HG02759 (cell line): ENCODE results near the gene MEP1A.
"Not testable (repeated sequence)": the region's sequence is repeated elsewhere in the genome, so short reads cannot be mapped to it uniquely, and the experiment has no call there.

Experiments
- ATAC-seq: cut with Tn5 transposase; IDR thresholded peaks from one replicate; pipeline ENCODE4 v1.9.1; 2021; ENCODE audit warnings: mild to moderate bottlenecking, moderate library complexity; ENCODE audit not compliant: unreplicated experiment

Gene MEP1A, protein sequence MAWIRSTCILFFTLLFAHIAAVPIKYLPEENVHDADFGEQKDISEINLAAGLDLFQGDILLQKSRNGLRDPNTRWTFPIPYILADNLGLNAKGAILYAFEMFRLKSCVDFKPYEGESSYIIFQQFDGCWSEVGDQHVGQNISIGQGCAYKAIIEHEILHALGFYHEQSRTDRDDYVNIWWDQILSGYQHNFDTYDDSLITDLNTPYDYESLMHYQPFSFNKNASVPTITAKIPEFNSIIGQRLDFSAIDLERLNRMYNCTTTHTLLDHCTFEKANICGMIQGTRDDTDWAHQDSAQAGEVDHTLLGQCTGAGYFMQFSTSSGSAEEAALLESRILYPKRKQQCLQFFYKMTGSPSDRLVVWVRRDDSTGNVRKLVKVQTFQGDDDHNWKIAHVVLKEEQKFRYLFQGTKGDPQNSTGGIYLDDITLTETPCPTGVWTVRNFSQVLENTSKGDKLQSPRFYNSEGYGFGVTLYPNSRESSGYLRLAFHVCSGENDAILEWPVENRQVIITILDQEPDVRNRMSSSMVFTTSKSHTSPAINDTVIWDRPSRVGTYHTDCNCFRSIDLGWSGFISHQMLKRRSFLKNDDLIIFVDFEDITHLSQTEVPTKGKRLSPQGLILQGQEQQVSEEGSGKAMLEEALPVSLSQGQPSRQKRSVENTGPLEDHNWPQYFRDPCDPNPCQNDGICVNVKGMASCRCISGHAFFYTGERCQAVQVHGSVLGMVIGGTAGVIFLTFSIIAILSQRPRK

DNA sequence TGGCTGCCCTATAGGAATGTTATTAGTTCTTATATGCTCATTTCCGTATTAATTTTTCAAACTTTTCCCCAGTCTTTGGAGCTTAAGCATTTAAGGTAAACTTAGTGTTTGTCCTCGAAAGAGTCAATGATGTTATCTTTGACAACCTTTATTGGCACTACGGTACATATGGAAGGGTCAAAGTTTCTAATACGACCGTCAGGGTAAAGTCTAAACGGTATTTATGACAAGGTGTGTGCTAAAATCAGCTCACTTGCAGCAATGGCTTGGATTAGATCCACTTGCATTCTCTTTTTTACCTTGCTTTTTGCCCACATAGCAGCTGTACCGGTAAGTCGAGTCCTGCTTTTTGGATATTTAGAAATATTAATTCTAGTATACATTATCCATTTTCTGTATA lies at the start of gene MEP1A:
TSS of gene MEP1A (plus strand) at position 252 of the 400 bp plus-strand sequence. CDS start at position 262, 10 bp downstream.
- ATAC-seq = no peak

DNA sequence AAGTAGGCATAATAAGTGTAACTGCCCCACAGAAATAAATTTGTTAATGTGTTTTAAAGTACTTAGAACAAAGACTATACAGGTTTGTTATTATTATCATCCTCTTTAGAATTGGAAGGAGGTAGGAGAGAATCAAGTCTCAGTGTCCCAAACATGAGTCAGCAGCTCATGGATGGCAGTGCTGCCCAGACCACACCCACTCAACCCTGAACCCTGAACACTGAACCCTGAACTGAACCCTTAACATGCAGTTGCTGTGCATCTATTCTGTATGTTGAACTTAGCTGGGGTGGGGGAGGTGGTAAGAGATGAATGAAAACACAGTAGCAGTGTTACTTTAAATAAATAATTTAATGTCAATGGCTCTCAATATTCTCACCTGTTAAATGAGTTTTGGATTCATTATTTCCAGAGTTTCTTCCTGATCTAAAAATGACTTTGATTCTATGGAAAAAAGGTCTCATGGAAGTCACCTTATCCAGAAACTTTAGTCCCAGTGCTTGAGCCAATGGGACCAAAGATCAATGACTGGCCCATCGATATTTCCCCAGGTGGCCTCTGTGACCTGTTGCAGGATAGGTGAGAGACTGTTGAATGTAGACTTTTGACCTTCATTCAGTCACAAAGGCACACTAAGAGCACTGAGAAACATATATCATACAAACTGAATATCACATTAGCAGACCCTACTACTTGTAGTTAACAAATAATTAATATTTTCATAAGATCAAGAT lies 49.6 kb upstream of the MEP1A start:
- ATAC-seq = no peak

DNA sequence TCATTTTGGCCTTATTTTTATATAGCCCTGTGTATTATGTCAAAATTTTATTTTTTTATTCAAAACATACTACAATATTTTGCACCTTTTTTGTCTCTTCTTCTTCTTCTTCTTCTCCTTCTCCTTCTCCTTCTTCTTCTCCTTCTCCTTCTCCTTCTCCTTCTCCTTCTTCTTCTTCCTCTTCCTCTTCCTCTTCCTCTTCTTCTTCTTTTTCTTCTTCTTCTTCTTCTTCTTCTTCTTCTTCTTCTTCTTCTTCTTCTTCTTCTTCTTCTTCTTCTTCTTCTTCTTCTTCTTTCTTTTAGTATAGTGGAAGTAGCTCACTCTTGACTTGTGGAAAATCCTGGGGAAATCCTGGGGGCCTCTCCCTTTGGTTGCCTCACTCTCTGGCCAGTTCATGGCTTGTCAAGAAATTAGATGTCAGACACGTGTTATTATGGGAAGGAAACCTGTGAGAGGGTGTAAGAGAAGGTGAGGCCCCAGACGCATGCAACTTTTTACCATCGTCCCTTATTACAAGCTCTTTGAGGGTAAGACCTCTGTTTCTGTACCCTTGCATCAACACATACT lies 48.9 kb upstream of the MEP1A start:
- ATAC-seq = not testable (repeated sequence)

DNA sequence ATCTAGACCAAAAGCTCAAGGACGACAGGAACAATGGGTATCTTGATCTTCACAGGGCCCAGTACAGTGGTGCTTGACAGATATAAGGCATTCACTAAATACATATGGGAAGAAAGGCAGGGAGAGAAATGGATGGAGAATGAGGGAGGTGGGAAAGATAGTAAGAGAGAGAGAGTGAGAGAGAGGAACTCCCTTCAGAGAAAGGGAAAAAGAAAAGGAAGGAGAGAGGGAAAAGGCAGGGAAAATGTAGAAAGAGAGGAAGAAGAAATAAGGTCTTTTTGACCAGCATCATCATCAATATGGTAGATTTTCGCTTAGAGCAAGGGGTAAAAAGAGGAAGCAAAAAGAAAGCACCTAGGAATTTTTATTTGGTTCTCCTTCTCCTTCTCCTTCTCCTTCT lies 47.2 kb upstream of the MEP1A start:
- no peak for ATAC-seq

DNA sequence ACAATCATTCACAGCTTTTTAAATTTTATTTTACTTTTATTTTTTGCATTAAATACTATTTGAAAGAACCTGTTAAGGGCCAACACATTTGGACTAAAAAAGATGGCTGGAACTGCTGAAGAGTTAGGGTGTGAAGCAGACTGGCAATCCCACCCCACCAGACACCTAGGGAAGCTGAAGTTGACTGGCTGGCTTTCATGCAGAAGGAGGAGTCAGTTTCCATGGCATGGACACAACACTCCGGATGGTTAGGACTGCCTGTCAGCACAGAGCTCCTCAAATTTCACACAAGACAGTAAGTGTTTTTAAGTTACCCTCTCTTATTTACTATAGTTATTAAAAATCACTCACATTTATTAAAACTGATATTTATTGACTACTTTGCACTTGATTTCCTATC lies 46.5 kb upstream of the MEP1A start, which contains the start of gene ANKRD66:
TSS of gene ANKRD66 (plus strand) at position 238 of the 400 bp plus-strand sequence. CDS start 5,016 bp downstream, outside the sequence.
- no peak for ATAC-seq

DNA sequence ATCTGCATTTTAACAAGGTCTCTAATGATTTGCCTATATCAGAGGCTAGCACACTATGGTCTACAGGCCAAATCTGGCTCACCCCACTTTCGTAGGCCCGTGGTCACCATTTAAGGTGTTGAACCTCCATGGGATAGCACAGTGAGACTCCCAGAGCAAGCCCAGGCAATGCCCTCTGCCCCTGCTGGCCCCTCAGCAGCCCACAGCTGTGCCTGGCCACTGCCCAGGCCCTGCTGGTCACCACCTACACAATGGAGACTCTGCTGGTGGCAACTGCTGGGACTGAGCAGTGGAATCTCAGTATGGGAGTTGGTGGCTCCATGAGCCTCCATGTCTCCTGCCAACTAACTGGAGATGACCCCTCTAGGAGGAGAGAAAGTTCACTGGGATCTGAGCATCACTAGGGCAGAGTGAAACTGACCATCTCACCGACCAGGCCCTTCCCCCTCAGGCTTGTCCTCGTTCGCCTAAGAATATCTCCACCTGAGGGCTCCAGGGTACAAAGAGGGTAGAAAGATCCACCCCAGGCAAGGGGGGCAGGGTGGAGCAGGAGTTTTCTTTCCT lies 44.2 kb upstream of the MEP1A start:
- ATAC-seq = no peak

DNA sequence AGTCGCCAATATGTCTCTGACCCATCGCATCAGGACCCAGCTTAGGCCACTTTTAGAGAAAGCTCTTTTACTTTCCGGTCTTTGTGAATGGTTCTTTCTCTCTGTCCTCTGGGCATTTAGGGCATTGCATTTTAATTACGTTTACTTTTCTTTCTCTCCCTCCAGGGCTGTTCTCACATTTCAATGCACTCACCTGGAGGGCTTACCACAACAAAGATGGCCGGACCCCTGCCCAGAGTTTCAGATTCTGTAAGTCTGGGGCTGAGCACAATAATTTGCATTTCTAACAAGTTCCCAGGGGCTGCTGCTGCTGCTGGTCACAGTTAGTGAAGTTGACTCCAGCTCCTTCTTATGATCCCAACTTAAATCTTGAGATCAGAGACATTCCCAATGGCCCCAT lies 43.5 kb upstream of the MEP1A start:
- ATAC-seq = no peak

DNA sequence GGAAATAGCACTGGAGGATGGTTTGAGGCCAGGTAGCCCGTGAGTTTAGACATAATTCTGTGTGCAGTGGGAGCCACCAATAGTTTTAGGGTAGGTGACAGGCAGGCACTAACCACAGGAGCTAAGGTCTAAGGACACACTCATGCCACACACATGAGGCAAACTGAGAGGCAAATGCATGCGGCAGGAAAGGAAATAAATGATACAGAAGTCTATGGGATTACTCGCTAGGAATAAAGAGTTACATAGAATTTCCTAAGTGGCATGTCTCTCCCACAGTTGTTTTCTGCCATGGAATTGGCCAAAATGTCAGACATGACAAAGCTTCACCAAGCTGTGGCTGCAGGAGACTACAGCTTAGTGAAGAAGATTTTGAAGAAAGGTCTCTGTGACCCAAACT lies 41.5 kb upstream of the MEP1A start:
- no peak for ATAC-seq

DNA sequence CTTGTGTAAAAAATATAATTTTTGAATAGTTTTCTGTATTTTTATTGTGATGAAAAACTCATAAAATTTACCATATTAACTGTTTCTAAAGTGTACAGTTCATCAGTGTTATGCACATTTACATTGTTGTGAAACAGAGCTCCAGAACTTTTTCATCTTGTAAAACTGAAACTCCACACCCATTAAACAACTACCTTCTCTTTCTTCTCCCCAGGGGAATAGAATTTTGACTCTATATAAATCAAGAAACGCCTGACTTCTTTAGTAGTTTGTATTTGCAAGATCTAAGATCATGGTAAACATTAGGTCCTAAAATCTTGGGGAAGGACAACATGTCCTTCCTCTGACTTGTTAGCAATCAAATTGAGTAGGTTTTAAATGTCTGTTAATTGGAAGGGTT lies 37.3 kb upstream of the MEP1A start:
- no peak for ATAC-seq

DNA sequence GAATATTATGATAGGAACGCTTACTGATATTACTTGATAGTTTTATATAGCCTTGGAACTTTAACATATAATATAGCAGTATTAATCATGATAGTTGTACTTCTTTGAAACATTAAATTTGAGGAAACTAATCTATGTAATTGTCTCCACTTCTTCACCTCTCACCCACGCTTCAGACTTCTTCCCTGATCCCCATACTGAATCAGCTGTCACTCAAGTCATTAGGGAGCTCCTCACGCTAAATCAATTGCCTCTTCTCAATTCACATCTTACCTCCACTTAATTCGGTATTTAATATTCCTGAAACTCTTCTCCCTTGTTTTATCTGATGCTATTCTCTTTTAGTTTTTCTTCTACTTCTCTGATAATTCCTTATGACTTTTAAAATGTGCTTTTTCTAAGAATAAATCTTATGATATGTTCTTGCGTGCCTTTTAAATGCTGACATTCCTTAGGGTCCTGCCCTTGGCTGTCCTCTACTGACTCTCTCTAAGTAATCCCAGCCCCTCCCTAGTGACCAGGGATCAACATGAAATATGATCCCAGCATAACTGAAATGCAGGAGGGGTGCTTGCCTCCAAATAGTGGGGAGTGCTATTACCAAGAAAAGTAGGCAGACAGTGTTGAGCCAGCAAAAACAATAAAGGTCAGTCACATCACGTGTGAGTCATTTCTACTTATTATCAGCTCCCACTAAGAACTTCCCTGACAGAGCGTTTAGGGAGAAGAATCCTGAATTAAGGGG lies 36.5 kb upstream of the MEP1A start:
- no peak for ATAC-seq

DNA sequence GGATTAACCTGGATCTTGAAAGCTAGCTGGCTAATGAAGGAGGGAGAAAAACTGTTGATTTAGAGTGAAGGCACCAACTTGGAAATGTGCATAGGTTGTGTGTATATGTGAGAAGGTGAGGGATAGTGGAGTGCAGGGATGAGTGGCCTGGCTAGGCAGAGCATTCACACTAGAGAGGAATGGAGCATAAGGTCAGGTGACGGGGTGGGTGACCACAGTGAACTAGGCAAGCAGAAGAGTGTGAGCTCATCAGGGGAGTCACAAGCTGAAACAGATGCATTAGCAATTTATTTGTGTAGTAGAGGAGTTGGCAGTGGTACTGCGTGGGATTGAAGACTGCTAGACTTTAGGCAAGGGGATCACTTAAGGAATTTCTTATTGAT lies 36.0 kb upstream of the MEP1A start:
- ATAC-seq = no peak

DNA sequence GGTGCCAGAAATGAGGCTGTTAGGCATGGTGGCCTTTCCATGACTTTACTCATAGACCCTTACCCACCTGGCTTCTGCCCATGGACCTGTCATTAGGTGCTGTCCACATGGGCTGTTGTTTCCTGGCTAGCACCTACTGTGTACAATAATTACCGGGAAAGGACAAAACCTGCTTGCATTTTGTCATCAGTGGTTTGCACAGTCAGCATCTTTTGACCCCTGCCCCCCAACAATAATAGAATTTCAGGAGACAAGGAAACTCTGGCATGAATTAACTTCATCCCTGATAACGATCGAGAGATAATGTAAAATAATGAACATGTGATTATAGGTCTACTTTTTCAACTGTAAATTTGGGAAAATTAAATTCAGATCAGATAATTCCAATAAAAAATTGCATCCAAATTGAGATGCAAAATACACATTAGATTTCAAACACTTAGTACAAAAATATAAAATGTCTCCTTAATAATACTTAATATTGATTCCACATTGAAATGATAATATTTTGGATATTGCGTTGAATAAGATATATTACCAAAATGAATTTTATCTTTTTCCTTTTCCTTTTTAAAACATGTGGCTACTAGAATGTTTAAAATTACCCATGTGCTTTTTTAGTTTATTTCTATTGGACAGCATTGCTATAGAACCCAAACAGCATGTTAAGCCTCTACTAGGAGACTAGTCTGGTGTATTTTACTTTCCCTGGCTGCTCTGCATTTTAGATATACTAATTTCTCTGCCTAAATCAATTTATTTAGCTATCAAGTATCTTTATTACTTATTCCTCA lies 34.0 kb upstream of the MEP1A start:
- ATAC-seq = no peak

DNA sequence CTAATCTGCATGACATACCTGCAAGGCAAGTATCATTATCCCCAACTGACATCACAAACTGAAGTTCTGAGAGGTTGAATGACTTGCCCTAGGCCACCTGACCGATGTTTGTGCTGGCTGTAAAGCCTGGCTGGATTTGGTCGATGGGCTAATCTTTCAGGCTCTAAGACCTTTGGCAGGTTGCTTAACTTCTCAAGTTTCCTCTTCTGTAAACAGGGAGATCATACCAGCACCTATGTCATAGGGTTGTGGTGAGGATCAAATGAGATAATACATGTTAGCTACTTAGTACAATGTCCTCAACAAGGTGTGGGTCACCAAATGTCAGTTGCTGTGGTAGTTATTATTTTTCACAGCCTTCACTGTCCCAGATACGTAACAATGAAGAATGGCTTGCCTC lies 32.3 kb upstream of the MEP1A start:
- ATAC-seq = no peak

DNA sequence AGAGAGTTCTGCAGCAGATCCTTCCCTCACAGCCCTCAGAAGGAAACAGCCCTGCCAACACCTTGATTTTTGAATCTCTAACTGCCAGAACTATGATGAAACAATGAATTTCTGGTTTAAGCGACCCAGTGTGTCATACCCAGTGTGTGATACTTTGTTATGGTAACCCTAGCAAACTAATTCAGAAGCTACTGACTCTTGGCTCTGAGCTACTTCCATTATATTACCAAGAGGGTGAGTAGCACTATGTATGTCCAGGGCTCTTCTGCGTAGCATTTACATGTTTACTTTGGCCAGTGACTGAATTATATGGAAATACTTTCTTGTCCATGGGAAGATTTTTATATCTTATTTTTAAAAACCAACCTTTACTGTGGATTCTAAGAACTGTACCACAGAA lies 29.7 kb upstream of the MEP1A start:
- ATAC-seq = no peak

DNA sequence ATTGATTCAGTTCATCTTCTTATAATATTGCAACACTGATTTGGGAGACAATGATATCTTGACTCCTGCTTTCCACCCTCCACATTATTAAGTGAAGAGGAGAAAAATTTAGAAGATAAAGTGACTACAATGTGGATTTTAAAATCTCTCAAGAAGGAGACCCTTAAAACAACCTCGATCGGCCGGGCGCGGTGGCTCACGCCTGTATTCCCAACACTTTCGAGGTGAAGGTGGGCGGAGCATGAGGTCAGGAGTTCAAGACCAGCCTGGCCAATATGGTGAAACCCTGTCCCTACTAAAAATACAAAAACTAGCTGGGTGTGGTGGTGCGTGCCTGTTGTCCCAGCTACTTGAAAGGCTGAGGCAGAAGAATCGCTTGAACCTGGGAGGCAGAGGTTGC lies 28.9 kb upstream of the MEP1A start:
- not testable (repeated sequence) for ATAC-seq

DNA sequence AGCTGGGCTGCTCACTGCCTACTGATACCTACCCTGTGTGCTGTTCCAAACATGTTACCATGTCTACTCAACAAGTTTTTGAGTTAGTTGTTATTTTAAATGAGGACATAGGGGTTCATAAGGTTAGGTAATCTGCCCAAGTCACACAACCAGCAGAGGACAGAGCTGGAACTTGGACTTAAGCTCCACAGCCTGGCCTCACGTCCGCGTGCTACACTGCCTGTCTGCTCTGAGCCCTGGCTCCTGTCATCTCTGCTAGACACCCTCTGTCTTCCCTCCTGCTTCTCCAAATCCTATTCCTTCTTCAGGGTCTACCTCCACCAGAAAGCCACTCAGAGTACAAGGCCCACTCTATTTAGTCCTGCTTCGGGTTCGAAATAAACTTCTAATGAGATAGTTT lies 28.2 kb upstream of the MEP1A start:
- no peak for ATAC-seq

DNA sequence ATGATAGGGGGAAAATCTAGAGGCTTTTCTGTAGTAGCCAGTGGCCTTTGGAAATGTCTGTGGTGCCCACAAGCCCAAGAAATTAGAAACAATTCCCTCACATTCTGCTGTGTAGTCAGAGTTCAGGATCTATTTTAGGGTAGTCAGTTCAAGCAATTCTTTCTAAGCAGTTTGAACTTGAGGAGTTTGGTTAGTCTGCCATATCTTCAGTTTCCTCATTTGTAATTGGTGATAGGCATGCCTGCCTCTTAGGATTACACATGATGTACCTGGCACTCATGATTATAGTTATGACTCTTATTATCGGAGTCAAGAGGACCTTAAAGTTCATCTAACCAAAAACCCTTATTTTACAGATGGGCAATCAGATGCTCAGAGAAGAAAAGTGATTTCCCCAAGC lies 21.2 kb upstream of the MEP1A start:
- ATAC-seq = no peak

DNA sequence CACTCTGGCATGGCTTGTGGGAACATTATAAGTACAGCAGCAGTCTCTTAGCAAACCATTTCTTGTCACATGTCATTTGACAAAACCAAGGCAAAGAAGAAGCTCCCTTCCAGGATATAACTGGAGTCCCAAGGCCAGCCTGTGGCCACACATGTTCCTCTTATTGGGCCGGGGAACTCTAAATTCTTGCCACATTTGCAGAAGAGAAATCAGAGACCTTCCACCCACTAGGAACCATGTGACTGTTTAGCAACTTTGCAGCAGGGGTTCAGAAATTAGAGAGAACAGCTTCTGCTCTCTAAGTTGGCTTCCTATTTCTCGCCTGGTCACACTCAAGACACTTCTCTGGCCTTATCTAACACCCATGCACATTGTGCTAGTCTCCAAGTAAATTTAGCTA lies 20.4 kb upstream of the MEP1A start:
- ATAC-seq = peak; percentile 70

DNA sequence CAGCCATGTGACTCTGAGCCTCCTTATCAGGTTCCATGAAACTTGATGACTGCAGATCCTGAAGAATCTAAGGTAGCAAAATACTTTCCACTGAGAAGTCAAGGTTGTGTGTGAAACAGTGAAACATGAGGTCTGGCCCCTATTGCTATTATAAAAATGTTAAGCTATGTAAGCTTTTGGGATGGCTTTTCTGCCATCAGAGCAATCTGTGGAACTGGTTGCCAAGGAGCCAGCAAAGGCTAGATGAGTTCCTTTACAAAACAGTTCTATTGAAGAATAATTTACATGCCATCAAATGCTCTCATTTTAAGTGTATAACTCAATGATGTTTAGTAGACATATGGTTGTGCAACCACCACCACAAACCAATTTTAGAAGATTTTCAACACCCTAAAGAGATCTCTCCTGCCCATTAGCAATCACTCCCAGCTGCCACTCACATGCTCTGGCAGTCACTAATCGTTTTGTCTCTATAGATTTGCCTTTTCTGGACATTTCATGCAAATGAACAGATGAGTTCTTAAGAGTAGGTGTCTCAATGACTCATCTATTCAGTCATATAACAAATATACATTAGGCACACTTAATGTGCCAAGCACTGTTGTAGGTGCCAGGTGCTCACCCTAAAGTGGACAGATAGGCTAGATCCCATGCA lies 19.9 kb upstream of the MEP1A start:
- ATAC-seq = peak; percentile 16
